CMK (cell line): ENCODE results near the gene RWDD4.
"Not testable (repeated sequence)": the region's sequence is repeated elsewhere in the genome, so short reads cannot be mapped to it uniquely, and the experiment has no call there.

Experiments
- DNase-seq: peaks from one replicate; pipeline ENCODE4 v3.0.0-alpha.2; 2010; ENCODE audit warnings: low read depth

The RWDD4 gene

GRCh38 chr4:183635741-183636140 is 23.2 kb downstream of the RWDD4 start:
- no peak for DNase-seq

- no peak for DNase-seq
Observed at GRCh38 chr4:183635321-183635720, 23.7 kb downstream of the RWDD4 start.

- DNase-seq, result no peak
Observed at GRCh38 chr4:183633476-183634400, 25.2 kb downstream of the RWDD4 start.

- no peak for DNase-seq
Observed at GRCh38 chr4:183632689-183633088, 26.3 kb downstream of the RWDD4 start.

DNA sequence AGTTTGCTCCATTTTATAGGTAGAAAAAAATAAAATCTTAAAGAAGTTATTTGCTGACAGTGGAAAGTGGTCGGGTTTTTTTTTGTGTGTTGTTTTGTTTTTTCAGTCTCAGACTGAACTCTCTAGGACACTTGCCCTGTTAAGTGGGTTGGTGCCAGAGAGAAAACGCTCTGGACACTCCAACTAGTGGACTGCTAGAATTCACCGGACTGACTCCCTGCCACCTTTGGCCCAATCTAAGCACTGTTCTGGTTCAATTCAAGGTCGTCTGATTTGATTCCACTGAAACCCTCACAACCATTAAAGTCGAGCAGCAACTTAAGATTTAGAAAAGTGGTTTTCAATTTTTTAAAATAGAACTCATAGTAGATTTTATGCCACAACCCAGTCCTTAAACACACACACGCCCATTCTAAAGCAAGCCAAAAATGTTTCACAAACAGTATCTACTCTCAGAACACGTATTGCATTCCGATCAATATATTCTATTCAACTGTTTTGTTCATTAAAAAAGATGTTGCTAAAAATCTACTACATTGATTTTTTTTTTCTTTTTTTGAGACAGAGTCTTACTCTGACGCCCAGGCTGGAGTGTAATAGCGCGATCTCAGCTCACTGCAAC is 27.3 kb downstream of the RWDD4 start:
- DNase-seq, result no peak

DNA sequence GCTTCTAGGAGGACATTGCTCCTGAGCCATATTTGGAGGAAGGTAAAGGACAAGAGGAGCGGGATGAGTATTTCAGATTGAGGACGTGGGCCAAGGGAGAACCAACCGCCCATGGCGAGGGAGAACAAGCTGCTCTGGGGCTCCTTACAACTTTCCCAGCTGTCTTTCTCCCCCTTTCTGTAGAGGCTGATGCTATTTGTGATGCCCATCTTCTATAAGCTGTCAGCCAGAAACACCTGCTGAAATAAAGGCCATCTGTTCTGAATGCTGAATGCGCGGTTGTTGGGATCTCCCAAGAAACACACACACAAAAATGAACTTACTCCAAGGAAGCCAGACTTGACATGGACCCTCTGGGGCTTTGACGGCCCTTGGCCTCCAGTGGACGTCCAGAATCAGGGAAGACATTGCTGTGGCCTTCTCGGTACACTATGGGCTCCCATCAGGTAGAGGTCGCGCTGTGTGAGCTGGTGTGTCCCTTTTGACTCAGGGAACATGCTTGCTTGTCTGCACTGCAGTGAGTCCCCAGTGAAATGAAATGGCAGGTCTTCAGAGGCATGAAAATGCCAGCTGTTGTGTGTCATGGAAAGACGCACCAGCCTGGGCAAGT is 30.9 kb downstream of the RWDD4 start:
- DNase-seq, result no peak

DNA sequence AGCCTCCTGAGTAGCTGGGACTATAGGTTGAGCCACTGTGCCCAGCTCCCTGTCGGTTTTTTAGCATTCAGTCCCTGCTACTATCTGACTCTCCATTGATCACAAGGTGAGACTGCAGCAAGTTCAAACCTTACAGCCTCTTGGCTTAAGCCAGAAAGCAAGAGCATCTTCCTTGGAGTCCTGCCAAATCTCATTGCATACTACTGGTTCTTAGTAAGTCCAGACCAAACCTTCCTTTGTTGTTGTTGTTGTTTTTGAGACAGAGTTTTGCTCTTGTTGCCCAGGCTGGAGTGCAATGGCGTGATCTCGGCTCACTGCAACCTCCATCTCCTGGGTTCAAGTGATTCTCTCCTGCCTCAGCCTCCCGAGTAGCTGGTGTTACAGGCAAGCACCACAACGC is 31.7 kb downstream of the RWDD4 start:
- not testable (repeated sequence) for DNase-seq

- DNase-seq, result no peak
Observed at GRCh38 chr4:183626168-183626567, 32.8 kb downstream of the RWDD4 start.

DNA sequence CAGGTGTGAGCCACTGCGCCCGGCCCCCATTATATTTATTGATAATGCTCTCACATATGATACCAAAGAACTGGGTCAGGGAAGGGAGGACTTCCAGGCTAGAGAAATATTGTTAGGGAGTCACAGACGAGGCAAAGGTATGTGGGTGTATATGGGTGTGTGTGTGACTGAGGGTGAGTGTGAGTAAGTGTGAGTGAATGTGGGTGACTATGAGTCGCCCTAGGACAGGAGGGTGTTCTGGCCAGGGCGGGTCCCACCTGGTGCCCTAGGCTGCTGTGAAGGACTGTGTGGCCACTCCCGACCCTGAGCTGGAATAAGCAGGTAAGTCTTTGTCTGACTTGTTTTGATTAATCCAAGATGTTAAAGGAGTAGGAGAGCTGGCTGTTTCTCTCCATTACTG is 34.4 kb downstream of the RWDD4 start:
- no peak for DNase-seq

DNA sequence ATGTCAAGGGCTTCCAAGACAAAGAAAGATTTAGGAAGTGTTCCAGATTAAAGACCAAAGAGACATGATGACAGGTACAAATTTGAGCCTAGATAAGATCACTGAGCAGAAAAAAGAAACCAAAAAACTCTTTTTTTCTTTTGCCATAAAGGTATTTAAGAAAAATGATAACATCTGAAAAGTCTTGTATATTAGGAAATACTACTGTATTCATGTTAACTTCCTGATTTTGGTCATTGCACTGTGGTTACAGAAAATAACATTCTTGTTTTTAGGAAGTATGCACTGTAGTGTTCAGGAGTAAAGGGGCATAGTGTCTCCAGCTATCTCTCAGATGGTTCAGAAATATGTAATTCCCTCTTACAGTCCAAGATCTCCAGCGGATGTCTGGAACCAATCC is 37.1 kb downstream of the RWDD4 start:
- no peak for DNase-seq

GRCh38 chr4:183620421-183620820 is 38.6 kb downstream of the RWDD4 start:
- no peak for DNase-seq

- no peak for DNase-seq
Observed at GRCh38 chr4:183618681-183619080, 40.3 kb downstream of the RWDD4 start.

DNA sequence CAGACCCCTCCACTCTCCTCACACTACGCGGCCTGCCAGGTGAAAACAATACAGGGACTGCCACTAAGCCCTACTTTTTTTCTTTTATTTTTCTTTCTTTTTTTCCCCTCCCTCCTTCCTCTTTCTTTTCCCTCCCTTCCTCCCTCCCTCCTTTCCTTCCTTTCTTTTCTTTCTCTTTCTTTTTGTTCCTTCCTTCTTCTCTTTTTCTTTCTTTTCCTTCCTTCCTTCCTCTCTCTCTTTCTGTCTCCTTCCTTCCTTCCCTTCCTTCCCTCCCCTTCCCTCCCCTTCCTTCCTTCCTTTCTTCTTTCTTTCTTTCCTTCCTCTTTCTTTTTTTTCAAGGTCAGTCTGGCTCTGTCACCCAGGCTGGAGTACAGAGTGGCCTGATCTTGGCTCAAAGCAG is 41.9 kb downstream of the RWDD4 start:
- no peak for DNase-seq

DNA sequence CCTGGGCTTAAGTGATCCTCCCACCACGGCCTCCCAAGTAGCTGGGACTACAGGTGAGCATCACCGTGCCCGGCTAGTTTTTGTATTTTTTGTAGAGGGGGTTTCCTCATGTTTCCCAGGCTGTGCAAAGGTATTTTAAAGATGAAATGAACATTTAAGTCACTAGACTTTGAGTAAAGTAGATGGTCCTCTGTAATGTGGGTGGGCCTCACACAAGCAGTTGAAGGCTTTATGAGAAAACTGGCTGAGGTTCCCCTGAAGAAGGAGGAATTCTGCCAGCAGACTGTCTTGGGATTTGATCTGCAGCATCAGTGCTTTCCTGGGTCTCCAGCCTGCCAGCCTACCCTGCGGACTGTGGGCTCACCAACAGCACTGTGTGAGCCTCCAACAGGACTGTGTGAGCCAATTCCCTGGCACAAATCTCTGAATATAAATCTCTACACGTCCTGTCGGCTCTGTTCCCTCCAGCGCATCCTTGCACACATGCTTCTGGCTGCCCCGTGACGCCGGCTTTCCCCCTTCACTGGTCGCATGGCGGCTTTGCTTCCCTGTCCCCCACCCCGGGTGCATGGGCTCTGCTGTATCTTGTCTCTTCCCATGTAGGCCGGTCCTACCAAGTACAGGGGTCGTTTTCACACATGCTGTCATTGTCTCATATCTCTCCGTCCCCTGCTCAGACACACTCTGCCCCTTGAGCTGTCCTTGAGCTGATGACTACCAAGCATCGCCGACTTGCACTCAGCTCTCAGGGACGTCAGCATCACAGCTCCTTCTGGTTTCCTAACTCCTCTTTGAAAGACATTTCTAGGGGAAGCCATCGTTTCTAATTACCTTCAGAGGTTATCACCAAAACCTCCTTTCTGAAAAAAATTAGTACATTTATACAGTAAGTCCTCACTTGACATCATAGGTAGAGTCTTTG is 46.4 kb downstream of the RWDD4 start:
- no peak for DNase-seq

GRCh38 chr4:183611210-183611830 is 47.7 kb downstream of the RWDD4 start:
- no peak for DNase-seq

- no peak for DNase-seq
Observed at GRCh38 chr4:183610613-183611012, 48.4 kb downstream of the RWDD4 start.

DNA sequence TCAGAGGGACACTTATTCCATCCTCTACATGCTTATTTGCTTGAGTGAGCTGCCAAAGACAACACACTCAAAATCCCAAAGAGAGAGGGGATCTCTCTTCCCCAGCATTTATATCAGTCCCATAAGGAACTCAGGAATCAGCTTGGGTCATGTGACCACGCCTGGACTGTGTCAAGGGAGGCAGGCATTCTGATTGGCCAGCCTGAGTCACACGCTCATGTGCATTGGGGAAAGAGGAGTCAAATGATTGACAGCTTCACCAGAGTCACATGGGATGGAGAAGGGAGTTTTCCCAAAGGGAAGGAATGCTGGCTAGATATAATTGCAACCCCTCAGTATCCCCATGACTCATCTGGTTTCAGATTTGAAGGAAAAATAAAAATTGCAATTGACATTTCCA is 49.0 kb downstream of the RWDD4 start:
- no peak for DNase-seq

GRCh38 chr4:183609151-183609550 is 49.8 kb downstream of the RWDD4 start:
- DNase-seq, result no peak

DNA sequence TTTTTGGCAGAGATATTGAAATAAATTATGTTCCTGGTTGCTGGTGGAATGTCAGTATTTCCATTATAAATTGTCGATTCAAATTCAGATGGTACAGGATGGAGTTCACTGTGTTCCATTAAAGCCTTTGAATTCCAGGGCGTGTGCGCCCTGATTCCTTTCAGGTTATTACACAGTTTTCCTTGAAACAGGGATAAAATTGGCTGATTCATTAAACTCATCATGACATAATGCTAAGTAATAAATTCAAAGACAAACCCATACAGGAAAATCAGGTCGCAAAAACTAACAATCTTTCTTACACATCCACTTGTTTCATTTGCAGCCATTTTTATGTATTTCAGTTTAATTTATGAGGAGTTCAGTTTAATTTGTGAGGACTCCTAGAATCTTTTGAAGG is 51.1 kb downstream of the RWDD4 start:
- no peak for DNase-seq

DNA sequence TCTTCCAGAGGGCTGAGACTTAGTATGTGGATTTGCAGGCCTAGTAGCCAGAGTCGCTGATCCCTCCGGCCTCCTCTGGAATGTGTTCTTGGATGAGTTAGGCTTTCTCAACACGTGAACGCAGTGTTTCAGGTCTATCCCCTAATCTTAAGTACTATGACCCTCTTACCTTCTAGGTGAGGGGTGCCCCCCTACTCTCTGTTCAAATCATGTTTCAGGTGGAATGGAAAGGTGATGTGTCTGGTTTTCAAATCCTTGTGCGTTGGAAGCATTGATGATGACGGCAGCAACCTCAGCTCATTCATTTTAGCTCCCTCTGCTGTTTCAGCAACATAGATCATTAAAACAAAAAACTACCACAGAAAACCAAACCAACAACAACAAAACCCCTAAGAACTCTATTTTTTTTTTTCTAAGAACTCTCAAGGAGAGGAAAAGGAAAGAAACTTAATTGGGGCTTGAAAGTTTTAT is 56.4 kb downstream of the RWDD4 start:
- DNase-seq, result no peak

GRCh38 chr4:183601381-183601780 is 57.6 kb downstream of the RWDD4 start:
- DNase-seq, result no peak
